Ovary (tissue), 3 donors: Measurements from ENCODE around the gene GPR55.

ENCODE experiments used
- CTCF ChIP-seq, 3 donors: fragments of 450-650 bp in 2 of 3; fragments of 200-600 bp in 1 of 3; IDR thresholded peaks; one replicate each; pipeline versions ENCODE4 v1.5.1 to v1.8.0; 2016 to 2022; ENCODE audit warnings: antibody characterized with exemption in 3 of 3, mild to moderate bottlenecking in 1 of 3
- EP300 ChIP-seq: sonication (generic); formaldehyde crosslinking; IDR thresholded peaks from one replicate; pipeline ENCODE4 v1.6.1; 2017; ENCODE audit warnings: antibody characterized with exemption
- POLR2A ChIP-seq: fragments of 450-650 bp; IDR thresholded peaks from one replicate; pipeline ENCODE4 v1.6.1; 2017; ENCODE audit warnings: antibody characterized with exemption, mild to moderate bottlenecking, moderate library complexity
- donor health status: DM: no; HTN: no; CAD: no.

GRCh38 chr2:230909841-230910545, 15.0 kb downstream of the GPR55 start:
- TF ChIP-seq POLR2A (no peak), CTCF (IDR thresholded peaks at IDR 0.05) (no peak), EP300 (no peak)
